ENCODE measurements around the gene CCR7.

GRCh38 chr17:40547079-40547784 is 18.0 kb downstream of the CCR7 start:
- no peak for TF ChIP-seq CTCF (IDR thresholded peaks at IDR 0.05; ENCODE audit: insufficient read depth, low read length)
- no peak for TF ChIP-seq POLR2AphosphoS5 (IDR thresholded peaks at IDR 0.05; ENCODE audit: low read depth)
- TF ChIP-seq REST (IDR thresholded peaks at IDR 0.05; ENCODE audit: insufficient replicate concordance, low read depth) = no peak
- TF ChIP-seq GABPA (IDR thresholded peaks at IDR 0.05; ENCODE audit: low read depth) = no peak

All from HL-60 (cell line).